OCI-LY7 (cell line): ENCODE measurements around the gene CDH2. TPM values are rescaled to one million over a fixed set of nuclear protein-coding genes. Genes with fewer than 3 reads are reported as not detected.

Source experiments
- BruUV-seq: library from RNA; stranded (reverse); fragments of 400-500 nt; replicated peaks from 2 replicates; lab custom pipeline; 2021; lab: Mats Ljungman, UMichigan
- CTCF ChIA-PET: fragments of 300-600 bp; sonication (Branson Sonifier 250); formaldehyde crosslinking; loops from one replicate; lab custom pipeline; 2022; ENCODE audit warnings: antibody characterized with exemption; ENCODE audit not compliant: unreplicated experiment; lab: Charles Lee
- POLR2A ChIA-PET: fragments of 300-600 bp; sonication (Branson Sonifier 250); formaldehyde crosslinking; loops from one replicate; lab custom pipeline; 2022; ENCODE audit warnings: antibody characterized with exemption; lab: Charles Lee
- DNase-seq: peaks from one replicate; pipeline ENCODE4 v3.0.0-alpha.2; 2015; ENCODE audit warnings: low spot score
- H2AFZ ChIP-seq: fragments of 200-600 bp; sonication (generic), shearing (Covaris generic); 2 replicates; pipeline ENCODE4 v1.6.1; 2014; ENCODE audit warnings: mild to moderate bottlenecking, antibody characterized with exemption, low read length, moderate library complexity
- H3K27ac ChIP-seq: fragments of 200-600 bp; sonication (generic); 2 replicates; pipeline ENCODE4 v1.5.1; 2014; ENCODE audit warnings: mixed run types, low read depth, mild to moderate bottlenecking, moderate library complexity, low read length, inconsistent platforms; ENCODE audit not compliant: poor library complexity, severe bottlenecking
- H3K36me3 ChIP-seq: fragments of 200-600 bp; sonication (generic); 2 replicates; pipeline ENCODE4 v1.6.1; 2014; ENCODE audit warnings: mild to moderate bottlenecking, antibody characterized with exemption, low read length, moderate library complexity, mixed read lengths; ENCODE audit not compliant: insufficient read depth
- H3K4me1 ChIP-seq: fragments of 200-600 bp; sonication (generic); 2 replicates; pipeline ENCODE4 v1.5.1; 2014; ENCODE audit warnings: mild to moderate bottlenecking, low read length; ENCODE audit not compliant: insufficient read depth, poor library complexity, severe bottlenecking
- H3K4me2 ChIP-seq: fragments of 200-600 bp; sonication (generic); 2 replicates; pipeline ENCODE4 v1.6.1; 2014; ENCODE audit warnings: mild to moderate bottlenecking, low read length
- H3K4me3 ChIP-seq: fragments of 200-600 bp; sonication (generic); 2 replicates; pipeline ENCODE4 v1.5.1; 2014; ENCODE audit warnings: mild to moderate bottlenecking, low read depth, low read length; ENCODE audit not compliant: poor library complexity, severe bottlenecking
- H3K79me2 ChIP-seq: fragments of 200-600 bp; sonication (generic); 2 replicates; pipeline ENCODE4 v1.6.1; 2016; ENCODE audit warnings: low read depth, mild to moderate bottlenecking, low read length, moderate library complexity, mixed read lengths; ENCODE audit not compliant: insufficient read depth
- H3K9me2 ChIP-seq: fragments of 200-600 bp; sonication (generic); 2 replicates; pipeline ENCODE4 v1.6.1; 2016; ENCODE audit warnings: mild to moderate bottlenecking, low read length, mixed read lengths; ENCODE audit not compliant: insufficient read depth
- H3K9me3 ChIP-seq: fragments of 200-600 bp; sonication (generic); 2 replicates; pipeline ENCODE4 v1.6.1; 2014; ENCODE audit warnings: mild to moderate bottlenecking, mixed run types, low read length, mixed read lengths
- H4K20me1 ChIP-seq: fragments of 200-600 bp; sonication (generic); 2 replicates; pipeline ENCODE4 v1.6.1; 2014; ENCODE audit warnings: mild to moderate bottlenecking, antibody characterized with exemption, low read length, moderate library complexity, mixed read lengths; ENCODE audit not compliant: insufficient read depth
- EZH2phosphoT487 ChIP-seq: fragments of 200-600 bp; sonication (generic); IDR thresholded peaks from 2 replicates; pipeline ENCODE4 v1.6.1; 2018; ENCODE audit warnings: low read depth, borderline replicate concordance, mild to moderate bottlenecking, mixed run types, antibody characterized with exemption, low read length, moderate library complexity, mixed read lengths
- intact Hi-C: fragments of 100-400 bp; cut with micrococcal nuclease; formaldehyde crosslinking; loops from one replicate; pipeline ENCODE4 v1.10.0; 2022; ENCODE audit not compliant: unreplicated experiment
- total RNA-seq, 2 experiments: library from RNA; depleted of rRNA in 1 of 2; stranded (reverse); fragments of >200 nt in 1 of 2; shearing (Covaris generic) in 1 of 2; gene quantifications; 2 replicates each; pipeline ENCODE4 v1.2.3, GENCODE V29; 2014 to 2022
- TF ChIP-seq, protein P1 (sequence below): fragments of 200-600 bp; sonication (generic); conservative IDR thresholded peaks from 2 replicates; pipeline ENCODE4 v1.5.1; 2014; ENCODE audit warnings: mild to moderate bottlenecking, antibody characterized with exemption, low read length, moderate library complexity, mixed read lengths

CDH2 gene
- total RNA-seq, 2 experiments from 2014 or later = not detected

DNA sequence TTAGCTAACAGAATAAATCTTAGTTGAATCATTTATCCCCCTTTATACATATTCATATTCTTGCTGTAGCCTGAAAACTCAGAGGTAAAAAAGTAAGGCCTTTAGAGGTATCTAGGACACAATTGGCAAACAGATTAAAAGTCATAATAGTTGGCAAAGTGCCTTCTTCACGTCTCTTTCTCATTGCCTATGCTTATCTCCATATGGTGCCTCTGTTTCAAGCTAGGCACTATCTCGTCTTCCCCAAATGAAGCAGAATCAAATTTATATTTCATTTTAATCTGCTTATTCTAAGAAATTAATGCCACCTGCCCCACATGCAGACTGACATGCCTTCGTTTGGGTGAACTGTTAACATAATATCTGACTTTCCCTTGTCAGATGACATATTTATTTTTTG, 245.4 kb downstream of the CDH2 start:
- no peak overlapping the region for H3K27ac ChIP-seq
- no peak overlapping the region for H3K4me2 ChIP-seq
- TF ChIP-seq, protein P1, sequence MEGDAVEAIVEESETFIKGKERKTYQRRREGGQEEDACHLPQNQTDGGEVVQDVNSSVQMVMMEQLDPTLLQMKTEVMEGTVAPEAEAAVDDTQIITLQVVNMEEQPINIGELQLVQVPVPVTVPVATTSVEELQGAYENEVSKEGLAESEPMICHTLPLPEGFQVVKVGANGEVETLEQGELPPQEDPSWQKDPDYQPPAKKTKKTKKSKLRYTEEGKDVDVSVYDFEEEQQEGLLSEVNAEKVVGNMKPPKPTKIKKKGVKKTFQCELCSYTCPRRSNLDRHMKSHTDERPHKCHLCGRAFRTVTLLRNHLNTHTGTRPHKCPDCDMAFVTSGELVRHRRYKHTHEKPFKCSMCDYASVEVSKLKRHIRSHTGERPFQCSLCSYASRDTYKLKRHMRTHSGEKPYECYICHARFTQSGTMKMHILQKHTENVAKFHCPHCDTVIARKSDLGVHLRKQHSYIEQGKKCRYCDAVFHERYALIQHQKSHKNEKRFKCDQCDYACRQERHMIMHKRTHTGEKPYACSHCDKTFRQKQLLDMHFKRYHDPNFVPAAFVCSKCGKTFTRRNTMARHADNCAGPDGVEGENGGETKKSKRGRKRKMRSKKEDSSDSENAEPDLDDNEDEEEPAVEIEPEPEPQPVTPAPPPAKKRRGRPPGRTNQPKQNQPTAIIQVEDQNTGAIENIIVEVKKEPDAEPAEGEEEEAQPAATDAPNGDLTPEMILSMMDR = no peak
- TF ChIP-seq EZH2phosphoT487 = no peak
- no peaks in the 10 kb centered on the region for H3K4me1 ChIP-seq
- H3K9me2 ChIP-seq = no peaks in the 10 kb centered on the region
- ChIA-PET CTCF (no interaction called here), POLR2A (no interaction called here)
- no peak overlapping the region for H2AFZ ChIP-seq
- intact Hi-C loops = no loop called here
- no peaks in the 10 kb centered on the region for H4K20me1 ChIP-seq
- H3K79me2 ChIP-seq = no peaks in the 10 kb centered on the region
- no peaks in the 10 kb centered on the region for H3K9me3 ChIP-seq
- no peak for DNase-seq
- no peak overlapping the region for H3K4me3 ChIP-seq
- H3K36me3 ChIP-seq = no peaks in the 10 kb centered on the region
- BruUV-seq = no TSS peak

DNA sequence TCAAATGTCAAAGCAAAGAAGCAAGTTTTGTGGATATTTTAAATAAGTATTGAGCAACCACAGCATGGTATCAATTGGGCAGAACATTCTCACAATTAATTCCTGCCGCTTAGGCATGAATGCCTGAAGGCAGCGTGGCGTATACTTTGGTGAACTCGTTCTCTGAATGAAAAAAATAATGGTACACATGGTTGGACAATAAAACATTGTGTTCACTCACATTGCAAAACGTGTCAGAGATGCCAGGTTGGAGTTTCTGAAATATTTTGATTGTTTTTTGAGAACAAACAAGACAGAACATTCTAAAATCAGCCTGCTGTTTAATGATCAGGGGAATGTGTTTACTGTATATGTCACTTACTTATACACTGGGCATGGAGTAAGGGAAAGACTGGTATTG, 254.2 kb downstream of the CDH2 start:
- intact Hi-C loops = no loop called here
- Histone ChIP-seq H3K79me2 (no peaks in the 10 kb centered on the region), H3K27ac (no peak overlapping the region), H2AFZ (no peak overlapping the region), H3K36me3 (no peaks in the 10 kb centered on the region), H4K20me1 (no peaks in the 10 kb centered on the region), H3K4me3 (no peak overlapping the region), H3K9me2 (no peaks in the 10 kb centered on the region), H3K4me1 (no peaks in the 10 kb centered on the region), H3K9me3 (no peaks in the 10 kb centered on the region), H3K4me2 (no peak overlapping the region)
- ChIA-PET CTCF (no interaction called here), POLR2A (interaction anchor here (0.6 kb wide), 1 partner anchor 33 kb away, joined by 5 read pairs; no protein-coding TSS in a partner anchor)
- no peak for DNase-seq
- TF ChIP-seq EZH2phosphoT487 = no peak
- TF ChIP-seq, protein P1 = no peak
- no TSS peak for BruUV-seq

DNA sequence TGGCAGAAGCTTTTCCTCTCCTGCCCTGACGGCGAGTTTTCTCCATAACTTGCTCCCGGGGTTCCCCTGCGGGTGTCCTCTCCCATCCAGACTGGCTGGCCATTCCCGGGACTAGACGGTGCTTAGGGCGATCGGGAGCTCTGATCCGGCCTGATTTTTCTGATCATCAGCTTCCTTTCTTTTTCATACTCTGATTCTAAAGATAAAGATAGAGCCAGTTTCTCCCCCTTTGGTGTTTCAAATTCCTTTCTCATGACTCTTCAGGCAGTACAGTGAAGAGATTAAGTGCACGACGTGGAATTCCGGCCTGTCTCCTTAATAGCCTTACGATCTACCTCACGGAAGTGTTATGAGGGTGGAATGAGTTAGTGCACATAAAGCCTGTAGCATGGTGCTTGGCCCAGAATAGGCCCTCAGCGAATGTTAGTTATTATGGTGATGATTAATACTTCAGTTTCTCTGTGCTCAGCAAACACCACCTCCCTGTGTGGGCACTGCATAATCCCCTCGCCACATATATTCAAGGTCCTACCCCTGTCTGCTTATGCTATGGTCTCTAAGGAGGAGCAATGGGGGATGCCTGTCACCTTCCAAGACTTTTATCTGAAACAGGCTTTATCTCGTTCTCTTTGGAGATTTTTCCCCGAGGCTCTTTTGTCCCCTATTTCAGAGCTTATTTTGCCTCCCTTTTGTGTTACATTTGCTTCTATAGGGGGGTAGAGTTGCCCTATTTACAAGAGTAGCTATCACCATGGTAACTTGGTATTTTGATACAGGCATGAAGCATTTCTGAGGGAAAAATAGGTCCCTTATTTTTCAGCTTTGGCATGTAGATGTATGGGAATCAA, 254.8 kb downstream of the CDH2 start:
- H3K79me2 ChIP-seq = no peaks in the 10 kb centered on the region
- ChIA-PET CTCF (interaction anchor here (0.6 kb wide), 1 partner anchor 754 kb away, joined by 3 read pairs; no protein-coding TSS in a partner anchor), POLR2A (no interaction called here)
- H2AFZ ChIP-seq = no peak overlapping the region
- H3K4me1 ChIP-seq = no peaks in the 10 kb centered on the region
- no peaks in the 10 kb centered on the region for H4K20me1 ChIP-seq
- TF ChIP-seq, protein P1 = no peak
- no peak for TF ChIP-seq EZH2phosphoT487
- no peaks in the 10 kb centered on the region for H3K36me3 ChIP-seq
- H3K27ac ChIP-seq = no peak overlapping the region
- no peak for DNase-seq
- intact Hi-C loops = no loop called here
- H3K4me2 ChIP-seq = no peak overlapping the region
- no peaks in the 10 kb centered on the region for H3K9me2 ChIP-seq
- no peaks in the 10 kb centered on the region for H3K9me3 ChIP-seq
- BruUV-seq = no TSS peak
- H3K4me3 ChIP-seq = no peak overlapping the region
